K562 (cell line): Measurements from ENCODE around the gene ZNF23. TPM values are rescaled to one million over a fixed set of nuclear protein-coding genes. Genes with fewer than 3 reads are reported as not detected.

Experiments used
- BACH1 ChIP-seq: fragments of 200-800 bp; sonication (Bioruptor generic); IDR thresholded peaks from 2 replicates; pipeline ENCODE4 v1.6.1; 2016; ENCODE audit warnings: missing genetic modification characterization, missing compliant biosample characterization
- CEBPG ChIP-seq, 3 experiments: fragments of 200-800 bp in 1 of 3; sonication (Bioruptor generic) in 1 of 3; sonication (generic) in 1 of 3; formaldehyde crosslinking in 1 of 3; IDR thresholded peaks in 2 of 3; conservative IDR thresholded peaks in 1 of 3; 2 replicates each; pipeline versions ENCODE4 v1.6.1 to v1.8.0; 2016 to 2022; ENCODE audit warnings: missing compliant biosample characterization in 2 of 3, missing genetic modification characterization in 2 of 3, mild to moderate bottlenecking in 1 of 3, missing genetic modification reagents in 1 of 3
- CGGBP1 ChIP-seq: fragments of 250-450 bp; sonication (Bioruptor Pico); IDR thresholded peaks from 2 replicates; pipeline ENCODE4 v1.9.0; 2021; ENCODE audit warnings: mild to moderate bottlenecking
- CXXC5 ChIP-seq: fragments of 250-450 bp; sonication (Bioruptor Pico); IDR thresholded peaks from 2 replicates; pipeline ENCODE4 v1.8.0; 2022; ENCODE audit warnings: inconsistent platforms, mild to moderate bottlenecking, moderate library complexity
- E4F1 ChIP-seq: fragments of 250-450 bp; sonication (Bioruptor Pico); IDR thresholded peaks from 2 replicates; pipeline ENCODE4 v1.5.0; 2021; ENCODE audit warnings: mild to moderate bottlenecking, borderline replicate concordance
- GATAD2B ChIP-seq: fragments of 450-650 bp; IDR thresholded peaks from 2 replicates; pipeline ENCODE4 v1.6.1; 2017; ENCODE audit warnings: mild to moderate bottlenecking, borderline replicate concordance
- HCFC1 ChIP-seq: IDR thresholded peaks from 2 replicates; pipeline ENCODE4 v1.6.1; 2012; ENCODE audit warnings: low read depth, low read length, improper control_type of control experiment
- L3MBTL2 ChIP-seq: fragments of 450-650 bp; IDR thresholded peaks from 2 replicates; pipeline ENCODE4 v1.6.1; 2016; ENCODE audit warnings: mild to moderate bottlenecking, moderate library complexity
- MCM7 ChIP-seq, 2 experiments: fragments of 450-650 bp; IDR thresholded peaks; 2 replicates each; pipeline ENCODE4 v1.6.1; 2016 to 2018
- MTA3 ChIP-seq: fragments of 450-650 bp; formaldehyde crosslinking; IDR thresholded peaks from 2 replicates; pipeline ENCODE4 v1.6.1; 2017; ENCODE audit warnings: mild to moderate bottlenecking, borderline replicate concordance
- NCOA4 ChIP-seq: fragments of 450-650 bp; IDR thresholded peaks from 2 replicates; pipeline ENCODE4 v1.6.1; 2018; ENCODE audit warnings: mild to moderate bottlenecking; ENCODE audit not compliant: partially characterized antibody
- NELFE ChIP-seq: IDR thresholded peaks from 2 replicates; pipeline ENCODE4 v1.6.1; 2011; ENCODE audit warnings: mild to moderate bottlenecking; ENCODE audit not compliant: insufficient read depth, insufficient read length
- NEUROD1 ChIP-seq: fragments of 150-350 bp; IDR thresholded peaks from 2 replicates; pipeline ENCODE4 v1.6.1; 2014; ENCODE audit warnings: borderline replicate concordance, low read length, low read depth; ENCODE audit not compliant: partially characterized antibody
- OTX1 ChIP-seq: fragments of 450-650 bp; formaldehyde crosslinking; IDR thresholded peaks from 2 replicates; pipeline ENCODE4 v1.4.0; 2022; ENCODE audit warnings: mild to moderate bottlenecking
- PCBP2 ChIP-seq: fragments of 200-400 bp; formaldehyde crosslinking; IDR thresholded peaks from 2 replicates; pipeline ENCODE4 v1.6.1; 2018; ENCODE audit warnings: low read length, low read depth, mild to moderate bottlenecking, moderate library complexity; ENCODE audit not compliant: poor library complexity, severe bottlenecking
- PURB ChIP-seq: sonication (generic); formaldehyde crosslinking; IDR thresholded peaks from 2 replicates; pipeline ENCODE4 v1.9.0; 2021; ENCODE audit warnings: low read depth, mild to moderate bottlenecking, missing genetic modification reagents
- RBM34 ChIP-seq: fragments of 200-400 bp; formaldehyde crosslinking; IDR thresholded peaks from 2 replicates; pipeline ENCODE4 v1.6.1; 2018; ENCODE audit warnings: low read length, borderline replicate concordance; ENCODE audit not compliant: insufficient read depth
- RFX1 ChIP-seq: fragments of 450-650 bp; IDR thresholded peaks from 2 replicates; pipeline ENCODE4 v1.6.1; 2016; ENCODE audit warnings: mild to moderate bottlenecking, moderate library complexity
- RNF219 ChIP-seq: fragments of 250-450 bp; sonication (Bioruptor Pico); IDR thresholded peaks from 2 replicates; pipeline ENCODE4 v1.5.0; 2022; ENCODE audit warnings: mild to moderate bottlenecking
- SIX5 ChIP-seq, 2 experiments: IDR thresholded peaks; 2 replicates each; pipeline ENCODE4 v1.6.1; 2011; ENCODE audit warnings: low read length in 2 of 2, borderline replicate concordance in 1 of 2, low read depth in 1 of 2, mild to moderate bottlenecking in 1 of 2, moderate library complexity in 1 of 2; ENCODE audit not compliant: insufficient read depth in 1 of 2
- SNAPC5 ChIP-seq: fragments of 250-450 bp; sonication (Bioruptor Pico); IDR thresholded peaks from 2 replicates; pipeline ENCODE4 v1.8.0; 2021; ENCODE audit warnings: moderate library complexity, mild to moderate bottlenecking, inconsistent platforms
- SRSF3 ChIP-seq: fragments of 200-400 bp; formaldehyde crosslinking; IDR thresholded peaks from 2 replicates; pipeline ENCODE4 v1.6.1; 2016; ENCODE audit warnings: mild to moderate bottlenecking, low read length, moderate library complexity; ENCODE audit not compliant: insufficient read depth
- THRAP3 ChIP-seq: fragments of 450-650 bp; IDR thresholded peaks from 2 replicates; pipeline ENCODE4 v1.6.1; 2016; ENCODE audit warnings: mild to moderate bottlenecking, inconsistent platforms, borderline replicate concordance
- TRIM24 ChIP-seq, 2 experiments: fragments of 450-650 bp; IDR thresholded peaks; 2 replicates each; pipeline ENCODE4 v1.6.1; 2016
- XRCC3 ChIP-seq: fragments of 450-650 bp; IDR thresholded peaks from 2 replicates; pipeline ENCODE4 v1.6.1; 2017; ENCODE audit warnings: mild to moderate bottlenecking, moderate library complexity
- ZNF764 ChIP-seq: fragments of 250-450 bp; sonication (Bioruptor Pico); IDR thresholded peaks from 2 replicates; pipeline ENCODE4 v1.4.0; 2020; ENCODE audit warnings: low read depth, mild to moderate bottlenecking, moderate library complexity
- polyA plus RNA-seq, 8 experiments: library from polyadenylated mRNA; depleted of rRNA in 4 of 8; stranded (reverse) in 5 of 8; unstranded in 3 of 8; fragments of >200 nt; fragmentation: Nextera tagmentation in 2 of 8; fragmentation: Illumina TruSeq in 1 of 8; extraction: Ambion mirVana in 2 of 8; extraction: Trizol in 1 of 8; gene quantifications; 2 replicates each; pipeline versions ENCODE4 v1.2.1 to v1.2.3, GENCODE V29; 2011 to 2014; ENCODE audit warnings: inconsistent platforms in 1 of 8, missing spikeins in 1 of 8
- total RNA-seq, 7 experiments: library from RNA; depleted of rRNA in 6 of 7; stranded (reverse); fragments of >200 nt in 6 of 7; fragmentation: Illumina TruSeq in 2 of 7; extraction: Trizol in 2 of 7; gene quantifications; 2 replicates each; pipeline versions ENCODE4 v1.2.1 to v1.2.3, GENCODE V29; 2011 to 2021; ENCODE audit warnings: low replicate concordance in 1 of 7

Gene ZNF23
- total and polyA plus RNA-seq, 9 of the 15 experiments (the other 6 are each of a cell fraction or from before 2014, with no cell fraction given) = 4.7 to 13.4 (median 11.2) TPM

GRCh38 chr16:71467810-71468209 is 5.8 kb upstream of the ZNF23 start (continued):
- TF ChIP-seq PURB (CRISPR knock-in tag) (no peak), MCM7 (IDR thresholded peaks at IDR 0.05) (no peak), PCBP2 (no peak), L3MBTL2 (no peak), NELFE (no peak), E4F1 (CRISPR knock-in tag) (no peak), SIX5 (IDR thresholded peaks at IDR 0.05; ENCODE audit: borderline replicate concordance in 1 of 2, insufficient read depth in 1 of 2, low read depth in 1 of 2, low read length in 2 of 2) (no peak), XRCC3 (no peak), BACH1 (tag) (peak; percentile 79; the same call in 1 of the 2 replicates), RNF219 (CRISPR knock-in tag) (no peak), ZNF764 (CRISPR knock-in tag) (no peak), THRAP3 (no peak), OTX1 (CRISPR knock-in tag) (no peak), SNAPC5 (CRISPR knock-in tag) (no peak), TRIM24 (IDR thresholded peaks at IDR 0.05) (no peak), NCOA4 (no peak), MTA3 (no peak), HCFC1 (peak; percentile 47), NEUROD1 (no peak), CGGBP1 (no peak), CEBPG (CRISPR knock-in tag; IDR thresholded peaks at IDR 0.05) (no peak), CEBPG (tag; conservative IDR thresholded peaks at IDR 0.05 in 1 of 2, IDR thresholded peaks at IDR 0.05 in 1 of 2) (no peak), GATAD2B (no peak), CXXC5 (CRISPR knock-in tag) (peak; percentile 49), RBM34 (no peak), RFX1 (no peak), SRSF3 (no peak)
